K562 (cell line): ENCODE results near the gene TBC1D5.

Experiments
- CUX1 ChIP-seq: fragments of 200-800 bp; sonication (Bioruptor generic); IDR thresholded peaks from 2 replicates; pipeline ENCODE4 v1.6.1; 2016; ENCODE audit warnings: missing genetic modification characterization, missing compliant biosample characterization
- EZH2 ChIP-seq: IDR thresholded peaks from 2 replicates; pipeline ENCODE4 v1.6.1; 2012; ENCODE audit warnings: low read depth, mild to moderate bottlenecking, inconsistent platforms, low read length, borderline replicate concordance
- GTF3C2 ChIP-seq: IDR thresholded peaks from 3 replicates; pipeline ENCODE4 v1.6.1; 2011; ENCODE audit warnings: borderline replicate concordance, mild to moderate bottlenecking, moderate library complexity; ENCODE audit not compliant: insufficient read length; ENCODE audit errors: extremely low read depth
- NCOA1 ChIP-seq: fragments of 450-650 bp; IDR thresholded peaks from 2 replicates; pipeline ENCODE4 v1.6.1; 2016; ENCODE audit warnings: low read depth
- NFRKB ChIP-seq: fragments of 450-650 bp; IDR thresholded peaks from 2 replicates; pipeline ENCODE4 v1.6.1; 2016; ENCODE audit warnings: low read depth
- NR1H2 ChIP-seq: sonication (generic); formaldehyde crosslinking; IDR thresholded peaks from 2 replicates; pipeline ENCODE4 v1.4.0; 2020; ENCODE audit warnings: mild to moderate bottlenecking, missing genetic modification reagents
- NR4A1 ChIP-seq, 2 experiments: fragments of 250-450 bp in 1 of 2; fragments of 450-650 bp in 1 of 2; sonication (Bioruptor Pico) in 1 of 2; IDR thresholded peaks; 2 replicates each; pipeline versions ENCODE4 v1.4.0 to v1.6.1; 2016 to 2020; ENCODE audit warnings: mild to moderate bottlenecking in 2 of 2, missing compliant biosample characterization in 1 of 2, missing genetic modification characterization in 1 of 2, moderate library complexity in 1 of 2
- THAP12 ChIP-seq: fragments of 250-450 bp; sonication (Bioruptor Pico); IDR thresholded peaks from 2 replicates; pipeline ENCODE4 v1.9.0; 2021; ENCODE audit warnings: mild to moderate bottlenecking, inconsistent platforms
- ZBTB40 ChIP-seq, 2 experiments: fragments of 450-650 bp in 1 of 2; sonication (generic) in 1 of 2; formaldehyde crosslinking in 1 of 2; IDR thresholded peaks; 2 replicates each; pipeline versions ENCODE4 v1.7.1 to v1.9.0; 2016 to 2022; ENCODE audit warnings: inconsistent platforms in 1 of 2, mild to moderate bottlenecking in 1 of 2, missing genetic modification reagents in 1 of 2
- ZKSCAN1 ChIP-seq: fragments of 150-350 bp; IDR thresholded peaks from 2 replicates; pipeline ENCODE4 v1.6.1; 2016; ENCODE audit warnings: low read depth, low read length
- ZNF146 ChIP-seq: IDR thresholded peaks from one replicate; pipeline ENCODE4 v1.6.1; 2018; ENCODE audit warnings: missing compliant biosample characterization; ENCODE audit not compliant: unreplicated experiment

- TF ChIP-seq GTF3C2 = no peak
- no peak for TF ChIP-seq ZBTB40 (IDR thresholded peaks at IDR 0.05)
- TF ChIP-seq ZBTB40 (CRISPR knock-in tag; IDR thresholded peaks at IDR 0.05) = no peak
- TF ChIP-seq NR1H2 (CRISPR knock-in tag) = no peak
- TF ChIP-seq NFRKB = no peak
- TF ChIP-seq NR4A1 (CRISPR knock-in tag; IDR thresholded peaks at IDR 0.05) = no peak
- no peak for TF ChIP-seq NR4A1 (tag; IDR thresholded peaks at IDR 0.05)
- TF ChIP-seq NCOA1 = no peak
- TF ChIP-seq THAP12 (CRISPR knock-in tag) = no peak
- no peak for TF ChIP-seq ZNF146 (CRISPR knock-in tag)
- no peak for TF ChIP-seq CUX1 (CRISPR knock-in tag)
- no peak for TF ChIP-seq EZH2
- TF ChIP-seq ZKSCAN1 = no peak
These were observed 400.3 kb downstream of the TBC1D5 start for GRCh38 chr3:17342119-17342518.
